A549 (cell line): ENCODE results near the gene SFT2D1. TPM values are rescaled to one million over a fixed set of nuclear protein-coding genes. Genes with fewer than 3 reads are reported as not detected.

Source experiments
- ATAC-seq, 2 experiments: fragments of 200-7000 bp in 1 of 2; fragments of >200 bp in 1 of 2; cut with Nextera tagmentation in 1 of 2; cut with Tn5 transposase in 1 of 2; 3 replicates each; pipeline versions ENCODE4 v1.8.0 to v1.9.1; 2018 to 2020; ENCODE audit warnings: mild to moderate bottlenecking in 1 of 2, moderate library complexity in 1 of 2
- CTCF ChIA-PET: fragments of 300-600 bp; sonication (Branson Sonifier 250); formaldehyde crosslinking; extraction: SDS; loops from one replicate; lab custom pipeline; 2021; ENCODE audit warnings: antibody characterized with exemption, inconsistent platforms; lab: Yijun Ruan, JAX
- POLR2A ChIA-PET: fragments of 350-600 bp; formaldehyde crosslinking; extraction: SDS; loops from one replicate; lab custom pipeline; 2021; ENCODE audit warnings: antibody characterized with exemption, inconsistent platforms; lab: Yijun Ruan, JAX
- DNase-seq, 2 experiments: peaks; one replicate each; pipeline versions ENCODE4 v3.0.0 to v3.0.0-alpha.2; 2011 to 2016; ENCODE audit warnings: low read depth in 1 of 2, low spot score in 1 of 2
- FAIRE-seq: peaks from 2 replicates; lab custom pipeline; 2011; peaks lifted over from hg19 to GRCh38; lab: Jason Lieb, UNC
- H3K27ac ChIP-seq, 2 experiments: fragments of >200 bp; sonication (Bioruptor Twin); formaldehyde crosslinking; 3 replicates each; pipeline ENCODE4 v1.5.1; 2016 to 2017
- H3K4me1 ChIP-seq: fragments of >200 bp; sonication (Bioruptor Twin); formaldehyde crosslinking; 3 replicates; pipeline ENCODE4 v1.6.1; 2016
- H3K4me2 ChIP-seq: fragments of >200 bp; sonication (Bioruptor Twin); formaldehyde crosslinking; 3 replicates; pipeline ENCODE4 v1.6.1; 2016
- H3K4me3 ChIP-seq: fragments of >200 bp; sonication (Bioruptor Twin); formaldehyde crosslinking; 3 replicates; pipeline ENCODE4 v1.5.1; 2016
- H3K9me3 ChIP-seq: fragments of >200 bp; sonication (Bioruptor Twin); formaldehyde crosslinking; 3 replicates; pipeline ENCODE4 v1.6.1; 2016
- CBX8 ChIP-seq: fragments of 200-600 bp; sonication (generic); IDR thresholded peaks from 2 replicates; pipeline ENCODE4 v1.6.1; 2016
- HEYL ChIP-seq: fragments of 250-450 bp; sonication (Bioruptor Pico); IDR thresholded peaks from 2 replicates; pipeline ENCODE4 v1.8.0; 2021; ENCODE audit warnings: mild to moderate bottlenecking, moderate library complexity
- HOXB5 ChIP-seq: fragments of 250-450 bp; sonication (Bioruptor Pico); IDR thresholded peaks from 2 replicates; pipeline ENCODE4 v1.5.0; 2020; ENCODE audit warnings: mild to moderate bottlenecking, moderate library complexity
- KDM1A ChIP-seq: fragments of 200-600 bp; sonication (generic); IDR thresholded peaks from 2 replicates; pipeline ENCODE4 v1.6.1; 2016; ENCODE audit warnings: low read depth, mild to moderate bottlenecking
- MAFK ChIP-seq: fragments of 450-650 bp; IDR thresholded peaks from 2 replicates; pipeline ENCODE4 v1.6.1; 2014; ENCODE audit not compliant: partially characterized antibody
- MAZ ChIP-seq: fragments of 150-350 bp; IDR thresholded peaks from 2 replicates; pipeline ENCODE4 v1.6.1; 2014; ENCODE audit warnings: antibody characterized with exemption, low read depth, low read length, borderline replicate concordance
- MYC ChIP-seq: IDR thresholded peaks from 2 replicates; pipeline ENCODE4 v1.6.1; 2012; ENCODE audit warnings: mild to moderate bottlenecking, inconsistent platforms, low read length, improper control_type of control experiment, borderline replicate concordance
- NFE2L2 ChIP-seq: fragments of 150-350 bp; conservative IDR thresholded peaks from 2 replicates; pipeline ENCODE4 v1.6.1; 2014; ENCODE audit warnings: low read length
- POLR2A ChIP-seq: IDR thresholded peaks from 2 replicates; pipeline ENCODE4 v1.6.1; 2012; ENCODE audit warnings: mild to moderate bottlenecking, low read length
- RARB ChIP-seq: fragments of 250-450 bp; sonication (Bioruptor Pico); IDR thresholded peaks from 2 replicates; pipeline ENCODE4 v1.8.0; 2021; ENCODE audit warnings: mild to moderate bottlenecking, moderate library complexity
- RCOR1 ChIP-seq: fragments of 150-350 bp; IDR thresholded peaks from 2 replicates; pipeline ENCODE4 v1.6.1; 2014; ENCODE audit warnings: antibody characterized with exemption, low read length, low read depth
- RFX5 ChIP-seq: fragments of 450-650 bp; IDR thresholded peaks from 2 replicates; pipeline ENCODE4 v1.7.1; 2014; ENCODE audit warnings: antibody characterized with exemption, mild to moderate bottlenecking, moderate library complexity
- SMC3 ChIP-seq: fragments of >200 bp; sonication (Bioruptor Twin); formaldehyde crosslinking; IDR thresholded peaks from 3 replicates; pipeline ENCODE4 v1.6.1; 2018; ENCODE audit warnings: inconsistent platforms
- TFCP2L1 ChIP-seq: fragments of 250-450 bp; sonication (Bioruptor Pico); IDR thresholded peaks from 2 replicates; pipeline ENCODE4 v1.5.0; 2021; ENCODE audit warnings: mild to moderate bottlenecking
- ZFP36 ChIP-seq: fragments of 450-650 bp; IDR thresholded peaks from 2 replicates; pipeline ENCODE4 v1.6.1; 2014; ENCODE audit warnings: borderline replicate concordance; ENCODE audit not compliant: partially characterized antibody
- ZSCAN20 ChIP-seq: fragments of 250-450 bp; sonication (Bioruptor Pico); IDR thresholded peaks from 2 replicates; pipeline ENCODE4 v1.8.0; 2022; ENCODE audit warnings: mild to moderate bottlenecking, moderate library complexity
- WGBS: methylation state at CpG from one replicate; pipeline ENCODE4 v1.1.6; 2017; ENCODE audit errors: missing lambda C conversion rate; 5-methylcytosine and 5-hydroxymethylcytosine counted together
- polyA plus RNA-seq, 4 experiments: library from polyadenylated mRNA; depleted of rRNA in 3 of 4; stranded (reverse); fragments of >200 nt; fragmentation: RNase III in 1 of 4; extraction: RNeasy Plus Mini Kit Qiagen cat#74134 plus additional on column Dnase treatment in 1 of 4; gene quantifications; 2 replicates in 3 of 4; 3 replicates in 1 of 4; pipeline ENCODE4 v1.2.3, GENCODE V29; 2011 to 2017
- TF ChIP-seq, protein P1 (sequence below): fragments of 450-650 bp; IDR thresholded peaks from 2 replicates; pipeline ENCODE4 v1.6.1; 2014; ENCODE audit warnings: antibody characterized with exemption
- TF ChIP-seq, protein P2 (sequence below): IDR thresholded peaks from 2 replicates; pipeline ENCODE4 v1.6.1; 2012
- TF ChIP-seq, protein P3 (sequence below): fragments of >200 bp; sonication (Bioruptor Twin); formaldehyde crosslinking; IDR thresholded peaks from 2 replicates; pipeline ENCODE4 v1.6.1; 2016
- TF ChIP-seq, protein P4 (sequence below): IDR thresholded peaks from 2 replicates; pipeline ENCODE4 v1.6.1; 2012; ENCODE audit warnings: low read depth, borderline replicate concordance
- TF ChIP-seq, protein P5 (sequence below): fragments of 150-350 bp; IDR thresholded peaks from 2 replicates; pipeline ENCODE4 v1.6.1; 2014; ENCODE audit warnings: low read depth, mild to moderate bottlenecking, low read length

SFT2D1 gene
- polyA plus RNA-seq, 2 of the 4 experiments (the other 2 are of a cell fraction): 48.1 to 74.4 TPM

DNA sequence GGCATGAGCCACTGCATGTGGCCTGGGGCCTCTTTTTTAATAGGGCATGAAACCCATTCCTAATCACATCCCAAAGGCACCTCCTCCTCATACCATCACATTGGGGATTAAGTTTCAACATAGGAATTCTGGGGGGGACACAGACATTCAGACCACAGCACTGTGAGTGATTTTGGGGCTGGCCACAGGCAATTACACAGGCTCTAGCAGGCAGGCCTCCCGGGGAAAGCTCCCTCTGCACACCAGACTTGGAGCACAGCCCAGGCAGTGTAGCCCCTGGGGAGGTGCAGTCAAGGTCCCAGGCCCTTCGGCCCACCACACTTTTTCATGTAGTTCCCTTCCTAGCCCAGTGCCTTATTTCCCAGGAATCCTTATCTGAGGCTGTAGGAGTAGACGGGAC is 5.5 kb downstream of the SFT2D1 start:
- CTCF ChIA-PET: interaction anchor here (0.9 to 1.7 kb wide), 3 partner anchors 24 to 61 kb away, joined by 3 to 5 read pairs (median 3); no protein-coding TSS in a partner anchor
- ATAC-seq (no peak), FAIRE-seq (no peak), DNase-seq (no peak)
- WGBS: 100% methylated on average over 2 of the region's 3 CpGs
- peaks cover 8% of the 10 kb centered on the region; the same call in 1 of the 3 replicates for H3K4me1 ChIP-seq
- H3K9me3 ChIP-seq: no peaks in the 10 kb centered on the region
- TF ChIP-seq SMC3: no peak
- TF ChIP-seq MYC: no peak
- TF ChIP-seq RARB: no peak
- TF ChIP-seq, protein P1, sequence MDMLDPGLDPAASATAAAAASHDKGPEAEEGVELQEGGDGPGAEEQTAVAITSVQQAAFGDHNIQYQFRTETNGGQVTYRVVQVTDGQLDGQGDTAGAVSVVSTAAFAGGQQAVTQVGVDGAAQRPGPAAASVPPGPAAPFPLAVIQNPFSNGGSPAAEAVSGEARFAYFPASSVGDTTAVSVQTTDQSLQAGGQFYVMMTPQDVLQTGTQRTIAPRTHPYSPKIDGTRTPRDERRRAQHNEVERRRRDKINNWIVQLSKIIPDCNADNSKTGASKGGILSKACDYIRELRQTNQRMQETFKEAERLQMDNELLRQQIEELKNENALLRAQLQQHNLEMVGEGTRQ: no peak
- no peak for TF ChIP-seq MAZ
- TF ChIP-seq NFE2L2: no peak
- TF ChIP-seq, protein P2, sequence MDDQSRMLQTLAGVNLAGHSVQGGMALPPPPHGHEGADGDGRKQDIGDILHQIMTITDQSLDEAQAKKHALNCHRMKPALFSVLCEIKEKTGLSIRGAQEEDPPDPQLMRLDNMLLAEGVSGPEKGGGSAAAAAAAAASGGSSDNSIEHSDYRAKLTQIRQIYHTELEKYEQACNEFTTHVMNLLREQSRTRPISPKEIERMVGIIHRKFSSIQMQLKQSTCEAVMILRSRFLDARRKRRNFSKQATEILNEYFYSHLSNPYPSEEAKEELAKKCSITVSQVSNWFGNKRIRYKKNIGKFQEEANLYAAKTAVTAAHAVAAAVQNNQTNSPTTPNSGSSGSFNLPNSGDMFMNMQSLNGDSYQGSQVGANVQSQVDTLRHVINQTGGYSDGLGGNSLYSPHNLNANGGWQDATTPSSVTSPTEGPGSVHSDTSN: no peak
- no peak for TF ChIP-seq ZFP36
- TF ChIP-seq HOXB5 (CRISPR knock-in tag): no peak
- TF ChIP-seq, protein P3, sequence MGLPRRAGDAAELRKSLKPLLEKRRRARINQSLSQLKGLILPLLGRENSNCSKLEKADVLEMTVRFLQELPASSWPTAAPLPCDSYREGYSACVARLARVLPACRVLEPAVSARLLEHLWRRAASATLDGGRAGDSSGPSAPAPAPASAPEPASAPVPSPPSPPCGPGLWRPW: no peak
- no peak for TF ChIP-seq TFCP2L1 (CRISPR knock-in tag)
- POLR2A ChIA-PET: no interaction called here
- H3K27ac ChIP-seq: no peak overlapping the region
- no peak overlapping the region for H3K4me2 ChIP-seq
- H3K4me3 ChIP-seq: no peak overlapping the region

DNA sequence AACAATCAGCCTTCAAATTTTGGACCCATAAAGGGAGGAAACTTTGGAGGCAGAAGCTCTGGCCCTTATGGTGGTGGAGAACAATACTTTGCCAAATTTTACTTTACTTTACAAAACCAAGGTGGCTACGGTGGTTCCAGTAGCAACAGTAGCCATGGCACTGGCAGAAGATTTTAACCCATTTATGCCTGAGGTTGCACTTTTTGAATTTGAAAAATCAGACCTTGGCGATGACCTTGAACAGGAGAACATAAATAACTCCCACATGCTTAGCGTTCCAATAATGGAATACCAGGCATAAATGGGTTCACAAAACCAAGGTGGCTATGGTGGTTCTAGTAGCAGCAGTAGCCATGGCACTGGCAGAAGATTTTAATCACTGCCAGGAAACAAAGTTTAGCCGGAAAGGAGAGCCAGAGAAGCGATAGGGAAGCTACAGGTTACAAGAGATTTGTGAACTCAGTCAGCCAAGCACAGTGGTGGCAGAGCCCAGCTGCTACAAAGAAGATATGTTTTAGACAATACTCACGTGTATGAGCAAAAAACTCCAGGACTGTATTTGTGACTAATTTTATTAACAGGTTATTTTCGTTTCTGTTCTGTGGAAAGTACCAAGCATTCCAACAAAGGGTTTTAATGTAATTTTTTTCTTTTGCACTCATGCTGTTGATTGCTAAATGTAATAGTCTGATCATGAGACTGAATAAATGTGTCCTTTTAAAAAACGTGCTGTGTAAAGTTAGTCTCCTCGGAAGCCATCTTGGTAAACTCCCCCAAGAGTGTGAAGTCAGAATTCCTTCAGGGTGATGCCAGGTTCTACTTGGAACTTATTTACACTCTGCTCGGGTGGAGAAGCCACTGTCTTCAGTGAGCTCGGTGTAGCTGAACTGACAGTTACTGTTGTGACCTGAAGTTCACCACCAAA is 6.7 kb downstream of the SFT2D1 start:
- no peak for FAIRE-seq
- TF ChIP-seq MAFK (peak; percentile 15), CBX8 (no peak), RFX5 (no peak), HEYL (no peak)
- TF ChIP-seq, protein P4, sequence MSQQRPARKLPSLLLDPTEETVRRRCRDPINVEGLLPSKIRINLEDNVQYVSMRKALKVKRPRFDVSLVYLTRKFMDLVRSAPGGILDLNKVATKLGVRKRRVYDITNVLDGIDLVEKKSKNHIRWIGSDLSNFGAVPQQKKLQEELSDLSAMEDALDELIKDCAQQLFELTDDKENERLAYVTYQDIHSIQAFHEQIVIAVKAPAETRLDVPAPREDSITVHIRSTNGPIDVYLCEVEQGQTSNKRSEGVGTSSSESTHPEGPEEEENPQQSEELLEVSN: no peak
- TF ChIP-seq, protein P5, sequence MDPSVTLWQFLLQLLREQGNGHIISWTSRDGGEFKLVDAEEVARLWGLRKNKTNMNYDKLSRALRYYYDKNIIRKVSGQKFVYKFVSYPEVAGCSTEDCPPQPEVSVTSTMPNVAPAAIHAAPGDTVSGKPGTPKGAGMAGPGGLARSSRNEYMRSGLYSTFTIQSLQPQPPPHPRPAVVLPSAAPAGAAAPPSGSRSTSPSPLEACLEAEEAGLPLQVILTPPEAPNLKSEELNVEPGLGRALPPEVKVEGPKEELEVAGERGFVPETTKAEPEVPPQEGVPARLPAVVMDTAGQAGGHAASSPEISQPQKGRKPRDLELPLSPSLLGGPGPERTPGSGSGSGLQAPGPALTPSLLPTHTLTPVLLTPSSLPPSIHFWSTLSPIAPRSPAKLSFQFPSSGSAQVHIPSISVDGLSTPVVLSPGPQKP: no peak
- DNase-seq: no peak
- no peaks in the 10 kb centered on the region; the same call in 2 of the 3 replicates for H3K4me1 ChIP-seq
- POLR2A ChIA-PET: no interaction called here
- WGBS: 87% methylated on average over 11 of the region's 11 CpGs
- no peak overlapping the region for H3K27ac ChIP-seq
- CTCF ChIA-PET: interaction anchor here (1.2 kb wide), 1 partner anchor 27 kb away, joined by 3 read pairs; no protein-coding TSS in a partner anchor
- no peak overlapping the region for H3K4me2 ChIP-seq
- no peak for ATAC-seq
- H3K9me3 ChIP-seq: no peaks in the 10 kb centered on the region
- no peak overlapping the region for H3K4me3 ChIP-seq

DNA sequence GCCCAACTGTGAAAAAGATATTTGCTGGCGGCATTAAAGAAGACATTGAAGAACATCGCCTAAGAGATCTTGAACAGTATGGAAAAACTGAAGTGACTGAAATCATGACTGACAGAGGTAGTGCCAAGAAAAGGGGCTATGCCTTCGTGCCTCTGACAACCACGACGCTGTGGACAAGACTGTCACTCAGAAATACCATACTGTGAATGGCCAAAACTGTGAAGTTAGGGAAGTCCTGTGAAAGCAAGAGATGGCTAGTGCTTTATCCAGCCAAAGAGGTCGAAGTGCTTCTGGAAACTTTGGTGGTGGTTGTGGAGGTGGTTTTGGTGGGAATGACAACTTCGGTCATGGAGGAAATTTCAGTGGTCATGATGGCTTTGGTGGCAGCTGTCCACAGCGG is 7.5 kb downstream of the SFT2D1 start:
- no peak for TF ChIP-seq POLR2A
- no peak for TF ChIP-seq RCOR1
- TF ChIP-seq KDM1A: no peak
- TF ChIP-seq ZSCAN20: no peak
- WGBS: 93% methylated on average over 8 of the region's 8 CpGs

More for the DNA sequence above, 7.5 kb downstream of the SFT2D1 start:
- Histone ChIP-seq H3K27ac (no peak overlapping the region), H3K4me3 (no peak overlapping the region), H3K4me2 (no peak overlapping the region), H3K9me3 (no peaks in the 10 kb centered on the region), H3K4me1 (no peaks in the 10 kb centered on the region; the same call in 2 of the 3 replicates)
- ChIA-PET CTCF (interaction anchor here (1.0 kb wide), 1 partner anchor 53 kb away, joined by 3 read pairs; no protein-coding TSS in a partner anchor), POLR2A (no interaction called here)
- ATAC-seq: no peak
- no peak for FAIRE-seq
- no peak for DNase-seq
